22Rv1 (cell line): ENCODE measurements around the gene ZNF385B.
A peak's percentile ranks its signal among the peaks of the same experiment; 100 is the strongest.

Experiments
- H3K27ac ChIP-seq: fragments of 450-650 bp; 2 replicates; pipeline ENCODE4 v1.5.1; 2017
- ZFX ChIP-seq: fragments of 450-650 bp; IDR thresholded peaks from 2 replicates; pipeline ENCODE4 v1.6.1; 2017; ENCODE audit warnings: antibody characterized with exemption, borderline replicate concordance
- TF ChIP-seq, protein P1 (sequence below): fragments of 450-650 bp; IDR thresholded peaks from 2 replicates; pipeline ENCODE4 v1.5.1; 2017; ENCODE audit warnings: mild to moderate bottlenecking

ZNF385B gene

GRCh38 chr2:179720173-179720772 lies 141.1 kb downstream of the ZNF385B start:
- TF ChIP-seq, protein P1, sequence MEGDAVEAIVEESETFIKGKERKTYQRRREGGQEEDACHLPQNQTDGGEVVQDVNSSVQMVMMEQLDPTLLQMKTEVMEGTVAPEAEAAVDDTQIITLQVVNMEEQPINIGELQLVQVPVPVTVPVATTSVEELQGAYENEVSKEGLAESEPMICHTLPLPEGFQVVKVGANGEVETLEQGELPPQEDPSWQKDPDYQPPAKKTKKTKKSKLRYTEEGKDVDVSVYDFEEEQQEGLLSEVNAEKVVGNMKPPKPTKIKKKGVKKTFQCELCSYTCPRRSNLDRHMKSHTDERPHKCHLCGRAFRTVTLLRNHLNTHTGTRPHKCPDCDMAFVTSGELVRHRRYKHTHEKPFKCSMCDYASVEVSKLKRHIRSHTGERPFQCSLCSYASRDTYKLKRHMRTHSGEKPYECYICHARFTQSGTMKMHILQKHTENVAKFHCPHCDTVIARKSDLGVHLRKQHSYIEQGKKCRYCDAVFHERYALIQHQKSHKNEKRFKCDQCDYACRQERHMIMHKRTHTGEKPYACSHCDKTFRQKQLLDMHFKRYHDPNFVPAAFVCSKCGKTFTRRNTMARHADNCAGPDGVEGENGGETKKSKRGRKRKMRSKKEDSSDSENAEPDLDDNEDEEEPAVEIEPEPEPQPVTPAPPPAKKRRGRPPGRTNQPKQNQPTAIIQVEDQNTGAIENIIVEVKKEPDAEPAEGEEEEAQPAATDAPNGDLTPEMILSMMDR, result no peak
- TF ChIP-seq ZFX, result no peak

DNA sequence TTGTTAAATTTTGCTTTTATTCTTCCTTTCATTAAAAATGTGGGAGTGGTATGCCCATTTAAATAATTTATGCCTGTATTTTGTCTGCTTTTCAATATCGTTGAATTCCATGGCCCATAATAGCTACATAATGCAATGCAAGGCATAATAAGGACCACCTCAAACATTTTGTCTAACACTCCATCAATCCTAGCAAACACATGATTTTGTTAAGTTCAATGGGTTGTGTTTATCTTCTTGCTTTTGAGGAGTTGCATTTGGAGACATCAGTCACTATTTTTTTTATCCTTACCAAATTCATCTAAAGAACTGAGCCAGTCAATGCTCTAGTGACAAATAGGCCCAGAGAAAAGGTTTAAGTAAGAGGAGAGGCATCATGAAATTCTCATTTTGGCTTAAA lies 145.5 kb downstream of the ZNF385B start:
- TF ChIP-seq, protein P1, result no peak
- no peak for TF ChIP-seq ZFX
- no peak overlapping the region for H3K27ac ChIP-seq

More at GRCh38 chr2:179720173-179720772, 141.1 kb downstream of the ZNF385B start:
- H3K27ac ChIP-seq, result 0 out of 2 replicates have a peak overlapping the region, but pooled peaks have one; percentile 2

- TF ChIP-seq ZFX, result no peak
- TF ChIP-seq, protein P1, result no peak
These were observed 146.2 kb downstream of the ZNF385B start for GRCh38 chr2:179715196-179715595.

DNA sequence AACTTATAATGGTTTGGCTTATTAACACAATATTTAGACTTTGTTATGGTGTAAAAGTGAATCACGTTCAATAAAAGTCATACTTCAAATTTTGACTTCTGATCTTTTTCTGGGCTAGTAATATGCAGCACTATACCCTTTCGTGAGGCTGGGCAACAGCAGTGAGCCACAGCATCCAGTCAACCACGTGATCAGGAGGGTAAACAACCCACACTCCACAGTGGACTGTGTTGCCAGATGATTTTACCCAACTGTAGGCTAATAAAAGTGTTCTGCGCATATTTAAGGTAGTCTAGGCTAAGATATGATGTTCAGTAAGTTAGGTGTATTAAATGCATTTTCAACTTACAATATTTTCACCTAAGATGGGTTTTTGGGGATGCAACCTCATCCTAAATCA lies 148.6 kb downstream of the ZNF385B start:
- TF ChIP-seq, protein P1, result no peak
- TF ChIP-seq ZFX, result no peak
- no peak overlapping the region for H3K27ac ChIP-seq

More at GRCh38 chr2:179715196-179715595, 146.2 kb downstream of the ZNF385B start:
- no peak overlapping the region for H3K27ac ChIP-seq

DNA sequence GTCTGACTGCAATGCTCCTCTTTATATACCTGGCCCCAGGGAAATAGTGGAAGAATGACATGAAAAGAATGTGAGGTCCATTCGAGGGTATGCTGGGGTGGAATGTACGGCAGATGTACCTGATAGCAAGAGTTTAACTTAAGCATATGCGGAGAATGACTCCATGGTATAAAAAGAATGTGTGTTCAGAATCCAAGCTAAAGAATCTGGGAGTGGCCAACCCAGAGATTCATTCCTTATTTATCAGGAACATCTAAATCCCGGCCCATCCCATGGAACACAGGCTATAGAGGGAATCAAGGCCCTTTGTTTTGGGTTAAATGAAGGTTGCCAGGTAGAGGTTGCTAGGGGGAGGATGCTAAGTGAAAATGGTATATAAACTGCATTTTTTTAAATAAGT lies 150.0 kb downstream of the ZNF385B start:
- TF ChIP-seq, protein P1, result no peak
- no peak for TF ChIP-seq ZFX
- no peak overlapping the region for H3K27ac ChIP-seq

DNA sequence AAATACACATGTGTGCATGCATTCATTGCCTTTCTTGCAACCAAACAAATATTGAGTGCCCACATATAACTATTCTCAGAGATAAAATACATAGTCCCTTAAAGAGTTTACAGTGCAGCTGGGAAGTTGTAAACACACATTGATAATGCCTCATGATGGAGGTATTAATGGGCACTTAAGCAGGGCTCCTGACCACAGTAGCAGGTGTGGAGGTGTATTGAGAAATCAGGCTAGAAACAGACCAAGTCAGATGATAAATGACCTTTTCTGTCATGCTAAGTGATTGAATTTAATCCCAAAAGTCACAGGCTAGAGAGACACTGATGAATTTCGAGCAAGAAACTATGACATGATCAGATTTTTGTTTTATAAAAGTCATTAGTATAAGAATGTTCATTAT lies 157.7 kb downstream of the ZNF385B start:
- no peak overlapping the region for H3K27ac ChIP-seq
- TF ChIP-seq ZFX, result no peak
- TF ChIP-seq, protein P1, result no peak

- H3K27ac ChIP-seq, result no peak overlapping the region
- TF ChIP-seq, protein P1, result no peak
- no peak for TF ChIP-seq ZFX
These were observed 158.5 kb downstream of the ZNF385B start for GRCh38 chr2:179702912-179703311.
